ENCODE results near the gene ERC2.

ERC2 gene

GRCh38 chr3:55584030-55584429 is 884.2 kb downstream of the ERC2 start:
- no peak for DNase-seq (ENCODE audit: low read depth)

- no peak for DNase-seq (ENCODE audit: low read depth)
Observed at GRCh38 chr3:55583475-55583874, 884.8 kb downstream of the ERC2 start.

- no peak for DNase-seq (ENCODE audit: low read depth)
Observed at GRCh38 chr3:55579496-55579895, 888.8 kb downstream of the ERC2 start.

GRCh38 chr3:55576621-55577388 is 891.5 kb downstream of the ERC2 start:
- no peak for DNase-seq (ENCODE audit: low read depth)

- DNase-seq (ENCODE audit: low read depth): no peak
Observed at GRCh38 chr3:55574671-55575070, 893.6 kb downstream of the ERC2 start.

- DNase-seq (ENCODE audit: low read depth): no peak
Observed at GRCh38 chr3:55572816-55573215, 895.5 kb downstream of the ERC2 start.

GRCh38 chr3:55571913-55572312 is 896.4 kb downstream of the ERC2 start:
- DNase-seq (ENCODE audit: low read depth): no peak

GRCh38 chr3:55571216-55571813 is 897.0 kb downstream of the ERC2 start:
- DNase-seq (ENCODE audit: low read depth): no peak

GRCh38 chr3:55570271-55570711 is 898.0 kb downstream of the ERC2 start:
- no peak for DNase-seq (ENCODE audit: low read depth)

- no peak for DNase-seq (ENCODE audit: low read depth)
Observed at GRCh38 chr3:55569033-55569599, 899.2 kb downstream of the ERC2 start.

GRCh38 chr3:55567615-55568014 is 900.7 kb downstream of the ERC2 start:
- DNase-seq (ENCODE audit: low read depth): no peak

GRCh38 chr3:55567121-55567520 is 901.1 kb downstream of the ERC2 start:
- DNase-seq (ENCODE audit: low read depth): no peak

GRCh38 chr3:55565521-55565920 is 902.7 kb downstream of the ERC2 start:
- DNase-seq (ENCODE audit: low read depth): no peak

- no peak for DNase-seq (ENCODE audit: low read depth)
Observed at GRCh38 chr3:55564726-55565125, 903.5 kb downstream of the ERC2 start.

GRCh38 chr3:55562700-55563099 is 905.6 kb downstream of the ERC2 start:
- no peak for DNase-seq (ENCODE audit: low read depth)

GRCh38 chr3:55559500-55560423 is 908.5 kb downstream of the ERC2 start:
- DNase-seq (ENCODE audit: low read depth): no peak

- DNase-seq (ENCODE audit: low read depth): no peak
Observed at GRCh38 chr3:55558316-55558715, 910.0 kb downstream of the ERC2 start.

GRCh38 chr3:55557549-55557948 is 910.7 kb downstream of the ERC2 start:
- DNase-seq (ENCODE audit: low read depth): no peak

GRCh38 chr3:55556619-55557537 is 911.4 kb downstream of the ERC2 start:
- no peak for DNase-seq (ENCODE audit: low read depth)

GRCh38 chr3:55555873-55556618 is 912.2 kb downstream of the ERC2 start:
- DNase-seq (ENCODE audit: low read depth): no peak

Data from CMK (cell line).